Lung (tissue), 12 donors: ENCODE data around the gene RAPGEF1. TPM values are rescaled to one million over a fixed set of nuclear protein-coding genes. Genes with fewer than 3 reads are reported as not detected.

ENCODE experiments used
- ATAC-seq: fragments of 200-7000 bp; cut with Tn5 transposase; one replicate; pipeline ENCODE4 v1.9.1; 2020; ENCODE audit warnings: moderate number of reproducible peaks; ENCODE audit not compliant: insufficient read depth, low FRiP score
- DNase-seq, 3 donors: peaks; one replicate each; pipeline ENCODE4 v3.0.0-alpha.2; 2013 to 2017
- H3K27ac ChIP-seq, 2 donors: one replicate each; pipeline ENCODE4 v1.5.1; 2013; ENCODE audit warnings: mild to moderate bottlenecking in 2 of 2, moderate library complexity in 2 of 2, control low read depth in 1 of 2, inconsistent platforms in 1 of 2, low read depth in 1 of 2, low read length in 1 of 2
- H3K27me3 ChIP-seq, 3 donors: one replicate each; pipeline ENCODE4 v1.5.1; 2013; ENCODE audit warnings: low read length in 2 of 3; ENCODE audit not compliant: control insufficient read depth in 3 of 3, insufficient read depth in 3 of 3
- H3K36me3 ChIP-seq, 4 donors: one replicate each; pipeline ENCODE4 v1.5.1; 2013; ENCODE audit warnings: low read length in 4 of 4, mild to moderate bottlenecking in 1 of 4, moderate library complexity in 1 of 4; ENCODE audit not compliant: control insufficient read depth in 4 of 4, insufficient read depth in 4 of 4
- H3K4me1 ChIP-seq, 5 donors: one replicate each; pipeline ENCODE4 v1.5.1; 2013; ENCODE audit warnings: low read length in 5 of 5, mild to moderate bottlenecking in 2 of 5, moderate library complexity in 1 of 5; ENCODE audit not compliant: control insufficient read depth in 5 of 5, insufficient read depth in 5 of 5
- H3K4me3 ChIP-seq: one replicate; pipeline ENCODE4 v1.5.1; 2013; ENCODE audit warnings: mild to moderate bottlenecking, control low read depth, moderate library complexity
- H3K9ac ChIP-seq, 2 donors: one replicate each; pipeline ENCODE4 v1.5.1; 2013; ENCODE audit warnings: low read length in 2 of 2, control low read depth in 1 of 2; ENCODE audit not compliant: insufficient read depth in 1 of 2
- H3K9me3 ChIP-seq, 4 donors: one replicate each; pipeline ENCODE4 v1.5.1; 2013; ENCODE audit warnings: low read length in 3 of 4, mild to moderate bottlenecking in 1 of 4, moderate library complexity in 1 of 4; ENCODE audit not compliant: control insufficient read depth in 4 of 4, insufficient read depth in 3 of 4
- CTCF ChIP-seq: IDR thresholded peaks from 2 replicates; pipeline ENCODE4 v1.5.1; 2012; ENCODE audit warnings: mild to moderate bottlenecking; ENCODE audit errors: control extremely low read depth, extremely low read depth
- WGBS, 2 donors: extraction: QIAGEN DNeasy Blood & Tissue Kit; methylation state at CpG; one replicate each; pipeline ENCODE4 v1.1.7; 2013; 5-methylcytosine and 5-hydroxymethylcytosine counted together
- polyA plus RNA-seq, 2 donors: library from polyadenylated mRNA; stranded (reverse); fragments of 200-250 nt; gene quantifications; one replicate each; pipeline ENCODE4 v1.2.1, GENCODE V29; 2013
- total RNA-seq, 2 donors: library from RNA; depleted of rRNA in 1 of 2; stranded (reverse); fragments of >200 nt in 1 of 2; gene quantifications; one replicate each; pipeline ENCODE4 v1.2.1, GENCODE V29; 2014 to 2021
- donor health status: control.
- donor health status: control.
- donor health status: Bipolar disorder and iron deficiency.
- donor health status: healthy.
- donor health status: DM: yes; HTN: yes; CAD: no.

RAPGEF1 gene
- total and polyA plus RNA-seq, 4 donors, result 38.9 to 134 (median 55.1) TPM

- no peak for ATAC-seq
- no peak overlapping the region for H3K9ac ChIP-seq
Measured at GRCh38 chr9:131657940-131658339, 81.9 kb downstream of the RAPGEF1 start.

GRCh38 chr9:131657456-131657855 lies 82.4 kb downstream of the RAPGEF1 start:
- no peak for DNase-seq
- no peak for TF ChIP-seq CTCF
- no peak for ATAC-seq
- peak overlapping the region in 1 of 2 donors; percentile 88 for H3K27ac ChIP-seq
- no peaks in the 10 kb centered on the region for H3K9me3 ChIP-seq
- H3K4me1 ChIP-seq, result peaks cover 8 to 30% (median 17%) of the 10 kb centered on the region in 5 donors
- H3K9ac ChIP-seq, result no peak overlapping the region
- no peaks in the 10 kb centered on the region for H3K27me3 ChIP-seq
- no peak overlapping the region for H3K4me3 ChIP-seq
- no peaks in the 10 kb centered on the region for H3K36me3 ChIP-seq
- WGBS, 2 donors, result 76 to 83% methylated on average over 8 of the region's 8 CpGs

More at GRCh38 chr9:131657940-131658339, 81.9 kb downstream of the RAPGEF1 start:
- peak overlapping the region; percentile 83 to 84 for H3K27ac ChIP-seq
- WGBS, 2 donors, result 43 to 59% methylated on average over 5 of the region's 5 CpGs
- H3K27me3 ChIP-seq, result no peaks in the 10 kb centered on the region
- TF ChIP-seq CTCF, result no peak
- peak; percentile 59 to 81 (median 70) for DNase-seq
- peaks cover 8 to 30% (median 17%) of the 10 kb centered on the region in 5 donors for H3K4me1 ChIP-seq
- H3K9me3 ChIP-seq, result no peaks in the 10 kb centered on the region
- no peaks in the 10 kb centered on the region for H3K36me3 ChIP-seq
- H3K4me3 ChIP-seq, result no peak overlapping the region

GRCh38 chr9:131657037-131657377 lies 82.9 kb downstream of the RAPGEF1 start:
- Histone ChIP-seq H3K4me1 (peaks cover 8 to 30% (median 17%) of the 10 kb centered on the region in 5 donors), H3K4me3 (no peak overlapping the region), H3K27me3 (no peaks in the 10 kb centered on the region), H3K9me3 (no peaks in the 10 kb centered on the region), H3K36me3 (no peaks in the 10 kb centered on the region), H3K9ac (no peak overlapping the region), H3K27ac (peak overlapping the region; percentile 66 to 90)
- DNase-seq (no peak), ATAC-seq (no peak)
- WGBS, 2 donors, result 68 to 72% methylated on average over 9 of the region's 9 CpGs
- no peak for TF ChIP-seq CTCF
